Measurements from ENCODE around the gene ZBTB16. TPM values are rescaled to one million over a fixed set of nuclear protein-coding genes. Genes with fewer than 3 reads are reported as not detected.

The ZBTB16 gene
- total and polyA plus RNA-seq, 2 of the 4 experiments (the other 2 are of a cell fraction), result not detected

DNA sequence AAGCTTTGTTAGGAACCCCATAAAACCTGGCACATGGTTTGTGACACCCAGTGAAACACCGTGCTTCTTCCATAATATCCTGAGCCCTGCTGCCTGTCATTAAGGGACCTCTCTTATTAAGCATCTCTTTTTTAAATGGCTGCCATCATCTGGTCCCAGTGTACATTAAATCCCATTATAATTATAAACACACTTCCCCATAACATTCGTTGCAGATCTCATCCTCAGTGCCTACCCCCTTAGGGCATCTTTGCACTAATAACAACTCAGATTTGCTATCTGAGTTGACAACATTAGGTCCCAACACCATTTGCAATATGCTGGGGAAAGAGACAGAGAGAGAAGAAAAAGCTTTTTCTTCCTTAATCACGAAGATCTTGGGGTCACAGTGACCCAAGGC is 4.7 kb upstream of the ZBTB16 start:
- H3K14ac ChIP-seq (replicated peaks; ENCODE audit: low read depth, low read length), result no peak overlapping the region
- H3K56ac ChIP-seq (ENCODE audit: extremely low read depth, insufficient read depth, low read length), result no peak overlapping the region
- no peaks in the 10 kb centered on the region; the same call in 1 of the 2 replicates for H4K20me1 ChIP-seq (ENCODE audit: insufficient read depth, low read length)
- no peak overlapping the region for H3K23ac ChIP-seq (ENCODE audit: low read depth, low read length)
- no peaks in the 10 kb centered on the region for H3K9me3 ChIP-seq (ENCODE audit: control insufficient read depth, insufficient read depth, low read length)
- H2BK120ac ChIP-seq (ENCODE audit: low read depth, low read length), result no peak overlapping the region
- no peak overlapping the region for H2BK20ac ChIP-seq (ENCODE audit: low read depth, low read length)
- H3K4me1 ChIP-seq (ENCODE audit: control insufficient read depth, insufficient read depth, low read length), result no peaks in the 10 kb centered on the region; the same call in 1 of the 2 replicates
- no peaks in the 10 kb centered on the region for H3K36me3 ChIP-seq (ENCODE audit: control insufficient read depth, insufficient read depth, low read length)
- ATAC-seq (ENCODE audit: low read depth) (no peak), DNase-seq (no peak)
- ChIA-PET CTCF (interaction anchor here (1.2 kb wide), 1 partner anchor 206 kb away, joined by 3 read pairs; no protein-coding TSS in a partner anchor), POLR2A (ENCODE audit: unreplicated experiment) (no interaction called here)
- H3K79me1 ChIP-seq (ENCODE audit: low read depth in 1 of 2, low read length in 2 of 2), result no peaks in the 10 kb centered on the region
- in situ Hi-C loops (cut with MboI; ENCODE audit: low sequenced_read_pairs) (no loop called here), intact Hi-C loops (cut with micrococcal nuclease) (no loop called here), dilution Hi-C loops (cut with HindIII; ENCODE audit: low sequenced_read_pairs, unreplicated experiment) (no loop called here)
- no peak overlapping the region for H4K5ac ChIP-seq (ENCODE audit: low read depth, low read length)
- H3K4me2 ChIP-seq (ENCODE audit: low read depth, low read length), result no peak overlapping the region
- no peak overlapping the region for H2AK9ac ChIP-seq (replicated peaks; ENCODE audit: low read depth, low read length, poor library complexity)
- H3K27ac ChIP-seq (ENCODE audit: insufficient read depth, low read length), result no peak overlapping the region
- no peak overlapping the region for H2AK5ac ChIP-seq (ENCODE audit: low read depth, low read length)
- BruUV-seq (replicated peaks), result no TSS peak
- H3K4ac ChIP-seq (ENCODE audit: low read depth, low read length), result no peak overlapping the region
- H2BK5ac ChIP-seq (ENCODE audit: low read depth, low read length, poor library complexity, severe bottlenecking), result no peak overlapping the region
- H3K27me3 ChIP-seq (ENCODE audit: control insufficient read depth, insufficient read depth, low read length), result peaks cover 36% of the 10 kb centered on the region
- H3K18ac ChIP-seq (ENCODE audit: low read depth, low read length), result no peak overlapping the region
- no peak overlapping the region for H3K4me3 ChIP-seq (ENCODE audit: insufficient read depth, low read depth, low read length)
- H4K8ac ChIP-seq (ENCODE audit: low read depth in 2 of 2, low read length in 2 of 2), result no peak overlapping the region
- no peak for TF ChIP-seq NFE2L2 (IDR thresholded peaks at IDR 0.05; ENCODE audit: low read depth, low read length)
- no peak for TF ChIP-seq CHD1 (IDR thresholded peaks at IDR 0.05; ENCODE audit: low read depth, low read length)
- no peak for TF ChIP-seq POLR2A (IDR thresholded peaks at IDR 0.05; ENCODE audit: low read depth, low read length)
- TF ChIP-seq MAFK (IDR thresholded peaks at IDR 0.05; ENCODE audit: low read depth, low read length), result no peak
- no peak for TF ChIP-seq RAD21 (IDR thresholded peaks at IDR 0.05; ENCODE audit: low read length)
- TF ChIP-seq MXI1 (IDR thresholded peaks at IDR 0.05; ENCODE audit: borderline replicate concordance, low read depth, low read length), result no peak
- TF ChIP-seq RFX5 (IDR thresholded peaks at IDR 0.05; ENCODE audit: low read depth, low read length), result no peak
- TF ChIP-seq RCOR1 (IDR thresholded peaks at IDR 0.05; ENCODE audit: insufficient replicate concordance, low read length), result no peak
- TF ChIP-seq MAZ (IDR thresholded peaks at IDR 0.05; ENCODE audit: borderline replicate concordance, low read depth, low read length), result no peak
- no peak for TF ChIP-seq CEBPB (IDR thresholded peaks at IDR 0.05; ENCODE audit: low read depth, low read length)
- TF ChIP-seq, protein P1, sequence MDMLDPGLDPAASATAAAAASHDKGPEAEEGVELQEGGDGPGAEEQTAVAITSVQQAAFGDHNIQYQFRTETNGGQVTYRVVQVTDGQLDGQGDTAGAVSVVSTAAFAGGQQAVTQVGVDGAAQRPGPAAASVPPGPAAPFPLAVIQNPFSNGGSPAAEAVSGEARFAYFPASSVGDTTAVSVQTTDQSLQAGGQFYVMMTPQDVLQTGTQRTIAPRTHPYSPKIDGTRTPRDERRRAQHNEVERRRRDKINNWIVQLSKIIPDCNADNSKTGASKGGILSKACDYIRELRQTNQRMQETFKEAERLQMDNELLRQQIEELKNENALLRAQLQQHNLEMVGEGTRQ (IDR thresholded peaks at IDR 0.05; ENCODE audit: low read depth, low read length), result no peak
- no peak for TF ChIP-seq SMC3 (IDR thresholded peaks at IDR 0.05; ENCODE audit: low read depth, low read length)
- no peak for TF ChIP-seq BHLHE40 (IDR thresholded peaks at IDR 0.05; ENCODE audit: low read depth, low read length)
- TF ChIP-seq FOS (IDR thresholded peaks at IDR 0.05; ENCODE audit: low read depth, low read length), result no peak
- TF ChIP-seq, protein P2, sequence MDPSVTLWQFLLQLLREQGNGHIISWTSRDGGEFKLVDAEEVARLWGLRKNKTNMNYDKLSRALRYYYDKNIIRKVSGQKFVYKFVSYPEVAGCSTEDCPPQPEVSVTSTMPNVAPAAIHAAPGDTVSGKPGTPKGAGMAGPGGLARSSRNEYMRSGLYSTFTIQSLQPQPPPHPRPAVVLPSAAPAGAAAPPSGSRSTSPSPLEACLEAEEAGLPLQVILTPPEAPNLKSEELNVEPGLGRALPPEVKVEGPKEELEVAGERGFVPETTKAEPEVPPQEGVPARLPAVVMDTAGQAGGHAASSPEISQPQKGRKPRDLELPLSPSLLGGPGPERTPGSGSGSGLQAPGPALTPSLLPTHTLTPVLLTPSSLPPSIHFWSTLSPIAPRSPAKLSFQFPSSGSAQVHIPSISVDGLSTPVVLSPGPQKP (IDR thresholded peaks at IDR 0.05; ENCODE audit: borderline replicate concordance, low read depth, low read length), result no peak
- TF ChIP-seq, protein P3, sequence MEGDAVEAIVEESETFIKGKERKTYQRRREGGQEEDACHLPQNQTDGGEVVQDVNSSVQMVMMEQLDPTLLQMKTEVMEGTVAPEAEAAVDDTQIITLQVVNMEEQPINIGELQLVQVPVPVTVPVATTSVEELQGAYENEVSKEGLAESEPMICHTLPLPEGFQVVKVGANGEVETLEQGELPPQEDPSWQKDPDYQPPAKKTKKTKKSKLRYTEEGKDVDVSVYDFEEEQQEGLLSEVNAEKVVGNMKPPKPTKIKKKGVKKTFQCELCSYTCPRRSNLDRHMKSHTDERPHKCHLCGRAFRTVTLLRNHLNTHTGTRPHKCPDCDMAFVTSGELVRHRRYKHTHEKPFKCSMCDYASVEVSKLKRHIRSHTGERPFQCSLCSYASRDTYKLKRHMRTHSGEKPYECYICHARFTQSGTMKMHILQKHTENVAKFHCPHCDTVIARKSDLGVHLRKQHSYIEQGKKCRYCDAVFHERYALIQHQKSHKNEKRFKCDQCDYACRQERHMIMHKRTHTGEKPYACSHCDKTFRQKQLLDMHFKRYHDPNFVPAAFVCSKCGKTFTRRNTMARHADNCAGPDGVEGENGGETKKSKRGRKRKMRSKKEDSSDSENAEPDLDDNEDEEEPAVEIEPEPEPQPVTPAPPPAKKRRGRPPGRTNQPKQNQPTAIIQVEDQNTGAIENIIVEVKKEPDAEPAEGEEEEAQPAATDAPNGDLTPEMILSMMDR (conservative IDR thresholded peaks at IDR 0.05; ENCODE audit: low read depth, low read length), result no peak
- H3K9me1 ChIP-seq (ENCODE audit: insufficient read depth, low read length), result no peaks in the 10 kb centered on the region
- H2AFZ ChIP-seq (replicated peaks; ENCODE audit: low read length, poor library complexity), result no peak overlapping the region
- WGBS, 2 experiments (ENCODE audit: extremely low coverage in 2 of 2, insufficient read length in 1 of 2), result 43% methylated on average over 1 of the region's 3 CpGs; no CpG with 5 or more reads in 1 of the 2 experiments
- no peak overlapping the region for H3K9ac ChIP-seq (ENCODE audit: low read depth, low read length)
- H4K91ac ChIP-seq (ENCODE audit: insufficient read depth, low read depth, low read length), result no peak overlapping the region
- no peak overlapping the region for H2BK15ac ChIP-seq (ENCODE audit: low read depth, low read length)

Data from IMR-90 (cell line).